ENCODE results near the gene LMO7. TPM values are rescaled to one million over a fixed set of nuclear protein-coding genes. Genes with fewer than 3 reads are reported as not detected.
A peak's percentile ranks its signal among the peaks of the same experiment; 100 is the strongest.

Gene LMO7
- total and polyA plus RNA-seq, 2 of the 13 experiments (the other 11 are each of a cell fraction or from before 2014, with no cell fraction given): 34.0 to 121 TPM

- TF ChIP-seq THAP9 (CRISPR knock-in tag; IDR thresholded peaks at IDR 0.05; ENCODE audit: borderline replicate concordance) (no peak), ZNF558 (CRISPR knock-in tag; IDR thresholded peaks at IDR 0.05; ENCODE audit: borderline replicate concordance) (peak; percentile 84; the same call in 1 of the 2 replicates), E2F1 (CRISPR knock-in tag; IDR thresholded peaks at IDR 0.05) (peak; percentile 19; the same call in 1 of the 2 replicates), PLSCR1 (CRISPR knock-in tag; IDR thresholded peaks at IDR 0.05; ENCODE audit: borderline replicate concordance) (0 out of 2 replicates have a peak, but pooled peaks have one; percentile 60), SP4 (CRISPR knock-in tag; IDR thresholded peaks at IDR 0.05) (peak; percentile 55), ZNF362 (CRISPR knock-in tag; IDR thresholded peaks at IDR 0.05; ENCODE audit: borderline replicate concordance) (no peak), ZSCAN29 (CRISPR knock-in tag; conservative IDR thresholded peaks at IDR 0.05) (no peak), HDAC2 (CRISPR knock-in tag; IDR thresholded peaks at IDR 0.05) (no peak), NFAT5 (CRISPR knock-in tag; IDR thresholded peaks at IDR 0.05) (no peak), ZBTB8A (CRISPR knock-in tag; IDR thresholded peaks at IDR 0.05; ENCODE audit: borderline replicate concordance, low read depth) (no peak), CERS6 (CRISPR knock-in tag; IDR thresholded peaks at IDR 0.05) (no peak), ZNF850 (CRISPR knock-in tag; conservative IDR thresholded peaks at IDR 0.05) (0 out of 2 replicates have a peak, but pooled peaks have one; percentile 56), ZNF431 (CRISPR knock-in tag; IDR thresholded peaks at IDR 0.05; ENCODE audit: borderline replicate concordance, low read depth) (0 out of 2 replicates have a peak, but pooled peaks have one; percentile 15), ZNF639 (CRISPR knock-in tag; conservative IDR thresholded peaks at IDR 0.05) (no peak)
Observed at GRCh38 chr13:75635828-75636435, at the start of gene LMO7 (continued).

Data from HepG2 (cell line).